Cortex of kidney (tissue), 1 donor: ENCODE data around the gene PXDC1.

Experiments used
- DNase-seq: peaks from one replicate; lab custom pipeline; 2025; lab: John Stamatoyannopoulos, UW

The PXDC1 gene

GRCh38 chr6:3746696-3747095 lies 4.8 kb downstream of the PXDC1 start:
- DNase-seq = no peak

GRCh38 chr6:3746119-3746691 lies 5.3 kb downstream of the PXDC1 start:
- DNase-seq = no peak

GRCh38 chr6:3745566-3746118 lies 5.9 kb downstream of the PXDC1 start:
- no peak for DNase-seq

- no peak for DNase-seq
Observed at GRCh38 chr6:3744901-3745470, 6.5 kb downstream of the PXDC1 start.

GRCh38 chr6:3744211-3744900 lies 7.2 kb downstream of the PXDC1 start:
- DNase-seq = no peak

GRCh38 chr6:3743541-3743940 lies 8.0 kb downstream of the PXDC1 start:
- no peak for DNase-seq

GRCh38 chr6:3742426-3743344 lies 8.8 kb downstream of the PXDC1 start:
- no peak for DNase-seq

- DNase-seq = no peak
Observed at GRCh38 chr6:3742076-3742425, 9.5 kb downstream of the PXDC1 start.

GRCh38 chr6:3741477-3741871 lies 10.0 kb downstream of the PXDC1 start:
- no peak for DNase-seq

- no peak for DNase-seq
Observed at GRCh38 chr6:3740551-3741476, 10.7 kb downstream of the PXDC1 start.

GRCh38 chr6:3739311-3739897 lies 12.1 kb downstream of the PXDC1 start:
- DNase-seq = no peak

GRCh38 chr6:3738381-3739131 lies 13.0 kb downstream of the PXDC1 start:
- no peak for DNase-seq

GRCh38 chr6:3737831-3738210 lies 13.7 kb downstream of the PXDC1 start:
- no peak for DNase-seq

- DNase-seq = no peak
Observed at GRCh38 chr6:3737149-3737830, 14.2 kb downstream of the PXDC1 start.

GRCh38 chr6:3735029-3735605 lies 16.4 kb downstream of the PXDC1 start:
- DNase-seq = no peak

- no peak for DNase-seq
Observed at GRCh38 chr6:3734023-3734422, 17.5 kb downstream of the PXDC1 start.

- no peak for DNase-seq
Observed at GRCh38 chr6:3733321-3733925, 18.1 kb downstream of the PXDC1 start.

- no peak for DNase-seq
Observed at GRCh38 chr6:3732345-3733141, 19.0 kb downstream of the PXDC1 start.
